Liver (tissue), 9 donors: ENCODE results near the gene HNRNPA3. TPM values are rescaled to one million over a fixed set of nuclear protein-coding genes. Genes with fewer than 3 reads are reported as not detected.
"Not testable (repeated sequence)": the region's sequence is repeated elsewhere in the genome, so short reads cannot be mapped to it uniquely, and the experiment has no call there.

ENCODE experiments used
- DNase-seq: peaks from one replicate; pipeline ENCODE4 v3.0.0-alpha.2; 2017; ENCODE audit warnings: low spot score
- H3K27ac ChIP-seq, 2 donors: one replicate each; pipeline ENCODE4 v1.7.0; 2013; ENCODE audit warnings: inconsistent platforms in 2 of 2, low read length in 2 of 2, control low read depth in 1 of 2, low read depth in 1 of 2, mild to moderate bottlenecking in 1 of 2
- H3K27me3 ChIP-seq, 4 donors: one replicate each; pipeline versions ENCODE4 v1.6.1 to v1.7.0; 2013; ENCODE audit warnings: low read length in 3 of 4, inconsistent platforms in 1 of 4, mild to moderate bottlenecking in 1 of 4, moderate library complexity in 1 of 4; ENCODE audit not compliant: control insufficient read depth in 4 of 4, insufficient read depth in 4 of 4
- H3K36me3 ChIP-seq, 4 donors: one replicate each; pipeline versions ENCODE4 v1.6.1 to v1.7.0; 2013; ENCODE audit warnings: low read length in 3 of 4, mild to moderate bottlenecking in 3 of 4, low read depth in 1 of 4, moderate library complexity in 1 of 4; ENCODE audit not compliant: control insufficient read depth in 4 of 4, insufficient read depth in 3 of 4
- H3K4me1 ChIP-seq, 4 donors: one replicate each; pipeline versions ENCODE4 v1.6.1 to v1.7.0; 2013; ENCODE audit warnings: low read length in 3 of 4, mild to moderate bottlenecking in 3 of 4, moderate library complexity in 1 of 4; ENCODE audit not compliant: control insufficient read depth in 4 of 4, insufficient read depth in 4 of 4
- H3K4me3 ChIP-seq, 3 donors: one replicate each; pipeline versions ENCODE4 v1.6.1 to v1.7.0; 2013; ENCODE audit warnings: low read length in 3 of 3, control low read depth in 1 of 3, low read depth in 1 of 3, mild to moderate bottlenecking in 1 of 3
- H3K9ac ChIP-seq, 2 donors: one replicate each; pipeline ENCODE4 v1.7.0; 2013; ENCODE audit warnings: low read length in 2 of 2, mild to moderate bottlenecking in 2 of 2, moderate library complexity in 2 of 2, control low read depth in 1 of 2, low read depth in 1 of 2
- H3K9me3 ChIP-seq, 4 donors: one replicate each; pipeline versions ENCODE4 v1.6.1 to v1.7.0; 2013; ENCODE audit warnings: low read length in 3 of 4; ENCODE audit not compliant: control insufficient read depth in 4 of 4
- ATF3 ChIP-seq: IDR thresholded peaks from 2 replicates; pipeline ENCODE4 v1.6.1; 2016; ENCODE audit warnings: antibody characterized with exemption
- CTCF ChIP-seq: fragments of 150-350 bp; IDR thresholded peaks from 2 replicates; pipeline ENCODE4 v1.5.1; 2017; ENCODE audit warnings: improper control_type of control experiment, low read depth, low read length; ENCODE audit not compliant: missing input control
- EGR1 ChIP-seq, 2 donors: IDR thresholded peaks; 2 replicates each; pipeline ENCODE4 v1.6.1; 2016 to 2018; ENCODE audit warnings: antibody characterized with exemption in 2 of 2, low read depth in 2 of 2
- FOXA1 ChIP-seq: IDR thresholded peaks from 2 replicates; pipeline ENCODE4 v1.6.1; 2016; ENCODE audit warnings: antibody characterized with exemption
- FOXA2 ChIP-seq: IDR thresholded peaks from 2 replicates; pipeline ENCODE4 v1.6.1; 2016; ENCODE audit warnings: antibody characterized with exemption
- GABPA ChIP-seq, 2 donors: IDR thresholded peaks in 1 of 2; conservative IDR thresholded peaks in 1 of 2; 2 replicates each; pipeline ENCODE4 v1.6.1; 2016; ENCODE audit warnings: antibody characterized with exemption in 2 of 2, mild to moderate bottlenecking in 1 of 2, moderate library complexity in 1 of 2
- HNF4A ChIP-seq, 2 donors: conservative IDR thresholded peaks; 2 replicates each; pipeline ENCODE4 v1.6.1; 2016; ENCODE audit warnings: antibody characterized with exemption in 2 of 2, mild to moderate bottlenecking in 2 of 2
- HNF4G ChIP-seq: IDR thresholded peaks from 2 replicates; pipeline ENCODE4 v1.6.1; 2016; ENCODE audit warnings: antibody characterized with exemption
- JUND ChIP-seq, 2 donors: IDR thresholded peaks; 2 replicates each; pipeline ENCODE4 v1.6.1; 2016; ENCODE audit warnings: antibody characterized with exemption in 2 of 2
- MAX ChIP-seq: IDR thresholded peaks from 2 replicates; pipeline ENCODE4 v1.6.1; 2016; ENCODE audit warnings: antibody characterized with exemption
- NR2F2 ChIP-seq: IDR thresholded peaks from 2 replicates; pipeline ENCODE4 v1.6.1; 2016; ENCODE audit warnings: antibody characterized with exemption
- RAD21 ChIP-seq, 2 donors: IDR thresholded peaks; 2 replicates each; pipeline ENCODE4 v1.6.1; 2016; ENCODE audit warnings: antibody characterized with exemption in 2 of 2, mild to moderate bottlenecking in 2 of 2
- REST ChIP-seq: IDR thresholded peaks from 2 replicates; pipeline ENCODE4 v1.6.1; 2016; ENCODE audit warnings: antibody characterized with exemption, mild to moderate bottlenecking
- RXRA ChIP-seq, 2 donors: IDR thresholded peaks; 2 replicates each; pipeline ENCODE4 v1.6.1; 2017 to 2018; ENCODE audit warnings: antibody characterized with exemption in 2 of 2, mild to moderate bottlenecking in 1 of 2
- SP1 ChIP-seq: IDR thresholded peaks from 2 replicates; pipeline ENCODE4 v1.6.1; 2018; ENCODE audit warnings: antibody characterized with exemption, mild to moderate bottlenecking
- TAF1 ChIP-seq: conservative IDR thresholded peaks from 2 replicates; pipeline ENCODE4 v1.6.1; 2016; ENCODE audit warnings: antibody characterized with exemption, mild to moderate bottlenecking
- YY1 ChIP-seq: IDR thresholded peaks from 2 replicates; pipeline ENCODE4 v1.6.1; 2016; ENCODE audit warnings: antibody characterized with exemption, mild to moderate bottlenecking
- ZBTB33 ChIP-seq: IDR thresholded peaks from 2 replicates; pipeline ENCODE4 v1.6.1; 2016; ENCODE audit warnings: antibody characterized with exemption
- WGBS: extraction: QIAGEN DNeasy Blood & Tissue Kit; methylation state at CpG from one replicate; pipeline ENCODE4 v1.1.7; 2013; 5-methylcytosine and 5-hydroxymethylcytosine counted together
- polyA plus RNA-seq, 2 donors: library from polyadenylated mRNA; stranded (reverse) in 1 of 2; unstranded in 1 of 2; fragments of 200-250 nt in 1 of 2; fragments of >200 nt in 1 of 2; fragmentation: Nextera tagmentation in 1 of 2; extraction: Ambion mirVana in 1 of 2; gene quantifications; one replicate each; pipeline versions ENCODE4 v1.2.1 to v1.2.3, GENCODE V29; 2013 to 2015
- total RNA-seq, 2 donors: library from RNA; depleted of rRNA; stranded (reverse); fragments of >200 nt; gene quantifications; one replicate each; pipeline ENCODE4 v1.2.3, GENCODE V29; 2014
- donor health status: healthy.
- donor health status: healthy.
- donor health status: healthy.
- donor health status: healthy.
- donor health status: healthy.

The HNRNPA3 gene
- total and polyA plus RNA-seq, 4 donors: 22.9 to 72.5 (median 51.7) TPM

GRCh38 chr2:177265824-177266817 is 53.5 kb downstream of the HNRNPA3 start:
- Histone ChIP-seq H3K4me3 (no peak overlapping the region), H3K4me1 (peaks cover 4 to 32% (median 13%) of the 10 kb centered on the region in 4 donors), H3K9me3 (no peaks in the 10 kb centered on the region), H3K27ac (peak overlapping the region; percentile 99 to 100), H3K9ac (peak overlapping the region; percentile 91 to 94), H3K27me3 (no peaks in the 10 kb centered on the region), H3K36me3 (no peaks in the 10 kb centered on the region)
- WGBS: 11% methylated on average over 4 of the region's 4 CpGs
- no peak for DNase-seq
- TF ChIP-seq HNF4G (no peak), RXRA (IDR thresholded peaks at IDR 0.05) (peak in 1 of 2 donors; percentile 17)

GRCh38 chr2:177266955-177267354 is 54.4 kb downstream of the HNRNPA3 start:
- Histone ChIP-seq H3K4me1 (peaks cover 4 to 24% (median 11%) of the 10 kb centered on the region in 4 donors), H3K27ac (peak overlapping the region; percentile 99 to 100)
- WGBS: 87% methylated on average over 8 of the region's 8 CpGs
- H3K27me3 ChIP-seq, H3K36me3 ChIP-seq, H3K4me3 ChIP-seq, H3K9me3 ChIP-seq, DNase-seq, H3K9ac ChIP-seq: not testable (repeated sequence)

GRCh38 chr2:177268187-177268871 is 55.7 kb downstream of the HNRNPA3 start:
- Histone ChIP-seq H3K4me3 (no peak overlapping the region), H3K9ac (peak overlapping the region in 1 of 2 donors; percentile 48), H3K27ac (peak overlapping the region; percentile 52 to 67), H3K9me3 (no peaks in the 10 kb centered on the region), H3K36me3 (no peaks in the 10 kb centered on the region), H3K4me1 (peaks cover 4 to 21% (median 11%) of the 10 kb centered on the region in 4 donors), H3K27me3 (no peaks in the 10 kb centered on the region)
- no peak for DNase-seq
- WGBS: 39% methylated on average over 8 of the region's 8 CpGs
- TF ChIP-seq YY1 (peak; percentile 18), SP1 (peak; percentile 23), EGR1 (IDR thresholded peaks at IDR 0.05; ENCODE audit: low read depth in 2 of 2) (no peak), FOXA1 (no peak), MAX (no peak), HNF4G (no peak), ATF3 (no peak), REST (no peak), FOXA2 (no peak), CTCF (no peak), RXRA (IDR thresholded peaks at IDR 0.05) (peak; percentile 79 to 83), JUND (IDR thresholded peaks at IDR 0.05) (peak; percentile 38 to 49), NR2F2 (no peak), TAF1 (no peak), HNF4A (conservative IDR thresholded peaks at IDR 0.05) (peak; percentile 13 to 30), RAD21 (IDR thresholded peaks at IDR 0.05) (peak in 1 of 2 donors; percentile 13), GABPA (IDR thresholded peaks at IDR 0.05 in 1 of 2, conservative IDR thresholded peaks at IDR 0.05 in 1 of 2) (no peak), ZBTB33 (no peak)
